ENCODE measurements around the gene RAB1A. TPM values are rescaled to one million over a fixed set of nuclear protein-coding genes. Genes with fewer than 3 reads are reported as not detected.

The RAB1A gene
- total and polyA plus RNA-seq, 2 experiments from 2014 or later: 94.8 to 172 TPM

- no peaks in the 10 kb centered on the region for H3K4me1 ChIP-seq (ENCODE audit: insufficient read depth)
- TF ChIP-seq ZNF462 (CRISPR knock-in tag; IDR thresholded peaks at IDR 0.05) (no peak), EZH2phosphoT487 (IDR thresholded peaks at IDR 0.05; ENCODE audit: unreplicated experiment) (no peak), STAT1 (IDR thresholded peaks at IDR 0.05; ENCODE audit: unreplicated experiment) (no peak), ZNF331 (CRISPR knock-in tag; IDR thresholded peaks at IDR 0.05; ENCODE audit: low read depth) (no peak), EZH2 (IDR thresholded peaks at IDR 0.05; ENCODE audit: low read depth, unreplicated experiment) (no peak), CREB1 (CRISPR knock-in tag; IDR thresholded peaks at IDR 0.05; ENCODE audit: low read depth) (no peak), JUNB (IDR thresholded peaks at IDR 0.05; ENCODE audit: unreplicated experiment) (no peak), REST (IDR thresholded peaks at IDR 0.05; ENCODE audit: unreplicated experiment) (no peak), NANOG (IDR thresholded peaks at IDR 0.05; ENCODE audit: borderline replicate concordance) (no peak), CTCF (conservative IDR thresholded peaks at IDR 0.05; ENCODE audit: low read depth in 2 of 2) (no peak)
- H3K4me2 ChIP-seq: no peak overlapping the region
- H3K27ac ChIP-seq (ENCODE audit: low read depth): no peak overlapping the region
- Mint-ChIP-seq H3K9me3 (no peaks in the 10 kb centered on the region), H3K36me3 (ENCODE audit: low read depth) (no peaks in the 10 kb centered on the region), H3K4me3 (no peak overlapping the region), H3K4me1 (no peaks in the 10 kb centered on the region), H3K27ac (no peak overlapping the region), H3K27me3 (ENCODE audit: insufficient read depth, low read depth, poor library complexity) (peaks cover 2% of the 10 kb centered on the region)
- no peaks in the 10 kb centered on the region for H3K27me3 ChIP-seq (ENCODE audit: insufficient read depth)
- no peak for ATAC-seq
- H3K79me2 ChIP-seq (replicated peaks; ENCODE audit: insufficient read depth): no peaks in the 10 kb centered on the region
- H2AFZ ChIP-seq: no peak overlapping the region
- no peaks in the 10 kb centered on the region for H3K9me2 ChIP-seq (ENCODE audit: insufficient read depth)
- no peak for DNase-seq (ENCODE audit: low spot score)
- no peaks in the 10 kb centered on the region for H3K36me3 ChIP-seq (ENCODE audit: insufficient read depth)
- H3F3A ChIP-seq (replicated peaks; ENCODE audit: low read depth): no peaks in the 10 kb centered on the region
- no peak overlapping the region for H3K4me3 ChIP-seq
- H4K20me1 ChIP-seq (replicated peaks; ENCODE audit: insufficient read depth): no peaks in the 10 kb centered on the region
Measured at GRCh38 chr2:65146078-65146477, 16.2 kb upstream of the RAB1A start.

Measured in GM23338 (cell line).